PC-9 (cell line): ENCODE results near the gene FBF1. TPM values are rescaled to one million over a fixed set of nuclear protein-coding genes. Genes with fewer than 3 reads are reported as not detected.

ENCODE experiments used
- BruUV-seq: library from RNA; stranded (reverse); fragments of 400-500 nt; replicated peaks from 2 replicates; lab custom pipeline; 2021; lab: Mats Ljungman, UMichigan
- CTCF ChIA-PET: fragments of 300-600 bp; sonication (Branson Sonifier 250); formaldehyde crosslinking; loops from one replicate; lab custom pipeline; 2022; ENCODE audit warnings: antibody characterized with exemption; lab: Charles Lee
- POLR2A ChIA-PET: fragments of 300-600 bp; sonication (Branson Sonifier 250); formaldehyde crosslinking; loops from one replicate; lab custom pipeline; 2022; ENCODE audit warnings: antibody characterized with exemption; ENCODE audit not compliant: unreplicated experiment; lab: Charles Lee
- DNase-seq, 2 experiments: peaks; one replicate each; pipeline versions ENCODE4 v3.0.0 to v3.0.0-alpha.2; 2015 to 2022; ENCODE audit warnings: mixed read lengths in 1 of 2
- H2AFZ ChIP-seq: fragments of 200-600 bp; sonication (generic); 2 replicates; pipeline ENCODE4 v1.8.1; 2017; ENCODE audit warnings: antibody characterized with exemption
- H3F3A ChIP-seq: fragments of 200-600 bp; sonication (generic); 2 replicates; pipeline ENCODE4 v1.8.1; 2017; ENCODE audit warnings: antibody characterized with exemption, mild to moderate bottlenecking, low read depth; ENCODE audit not compliant: insufficient read depth
- H3K27ac ChIP-seq: fragments of 200-600 bp; sonication (generic); 2 replicates; pipeline ENCODE4 v1.6.1; 2016; ENCODE audit warnings: mixed run types
- H3K27me3 ChIP-seq: fragments of 200-600 bp; sonication (generic); 2 replicates; pipeline ENCODE4 v1.6.1; 2016; ENCODE audit warnings: low read depth, mixed run types; ENCODE audit not compliant: insufficient read depth
- H3K36me3 ChIP-seq: fragments of 200-600 bp; sonication (generic); 2 replicates; pipeline ENCODE4 v1.6.1; 2016; ENCODE audit warnings: low read depth, mixed run types
- H3K4me1 ChIP-seq: fragments of 200-600 bp; sonication (generic); replicated peaks from 2 replicates; pipeline ENCODE4 v1.6.1; 2016; ENCODE audit warnings: mixed run types; ENCODE audit not compliant: insufficient read depth
- H3K4me2 ChIP-seq: fragments of 200-600 bp; sonication (generic); 2 replicates; pipeline ENCODE4 v1.6.1; 2017; ENCODE audit warnings: mixed run types
- H3K4me3 ChIP-seq: fragments of 200-600 bp; sonication (generic); 2 replicates; pipeline ENCODE4 v1.6.1; 2016; ENCODE audit warnings: mixed run types
- H3K79me2 ChIP-seq: fragments of 200-600 bp; sonication (generic); 2 replicates; pipeline ENCODE4 v1.6.1; 2017; ENCODE audit warnings: low read depth, mixed run types
- H3K9me2 ChIP-seq: fragments of 200-600 bp; sonication (generic); 2 replicates; pipeline ENCODE4 v1.8.1; 2017; ENCODE audit warnings: mild to moderate bottlenecking; ENCODE audit not compliant: insufficient read depth
- H3K9me3 ChIP-seq: fragments of 200-600 bp; sonication (generic); 2 replicates; pipeline ENCODE4 v1.8.1; 2016; ENCODE audit warnings: low read depth; ENCODE audit not compliant: insufficient read depth
- H4K20me1 ChIP-seq: fragments of 200-600 bp; sonication (generic); 2 replicates; pipeline ENCODE4 v1.8.1; 2017; ENCODE audit not compliant: insufficient read depth
- EZH2 ChIP-seq: fragments of 200-600 bp; sonication (generic); IDR thresholded peaks from 2 replicates; pipeline ENCODE4 v1.8.0; 2017; ENCODE audit warnings: antibody characterized with exemption, low read depth
- intact Hi-C: fragments of 100-400 bp; cut with micrococcal nuclease; formaldehyde crosslinking; loops from one replicate; pipeline ENCODE4 v1.10.0; 2022; ENCODE audit not compliant: unreplicated experiment
- total RNA-seq: library from RNA; stranded (reverse); gene quantifications from 2 replicates; pipeline ENCODE4 v1.2.3, GENCODE V29; 2021
- TF ChIP-seq, protein P1 (sequence below): fragments of 200-600 bp; sonication (generic); conservative IDR thresholded peaks from 2 replicates; pipeline ENCODE4 v1.6.1; 2017; ENCODE audit warnings: mixed run types, antibody characterized with exemption, mild to moderate bottlenecking, moderate library complexity

Gene FBF1
- total RNA-seq, 1 experiment from 2014 or later: 22.5 TPM

- no TSS peak for BruUV-seq
- peaks cover 26% of the 10 kb centered on the region; the same call in 1 of the 2 replicates for H3F3A ChIP-seq
- TF ChIP-seq EZH2: no peak
- TF ChIP-seq, protein P1, sequence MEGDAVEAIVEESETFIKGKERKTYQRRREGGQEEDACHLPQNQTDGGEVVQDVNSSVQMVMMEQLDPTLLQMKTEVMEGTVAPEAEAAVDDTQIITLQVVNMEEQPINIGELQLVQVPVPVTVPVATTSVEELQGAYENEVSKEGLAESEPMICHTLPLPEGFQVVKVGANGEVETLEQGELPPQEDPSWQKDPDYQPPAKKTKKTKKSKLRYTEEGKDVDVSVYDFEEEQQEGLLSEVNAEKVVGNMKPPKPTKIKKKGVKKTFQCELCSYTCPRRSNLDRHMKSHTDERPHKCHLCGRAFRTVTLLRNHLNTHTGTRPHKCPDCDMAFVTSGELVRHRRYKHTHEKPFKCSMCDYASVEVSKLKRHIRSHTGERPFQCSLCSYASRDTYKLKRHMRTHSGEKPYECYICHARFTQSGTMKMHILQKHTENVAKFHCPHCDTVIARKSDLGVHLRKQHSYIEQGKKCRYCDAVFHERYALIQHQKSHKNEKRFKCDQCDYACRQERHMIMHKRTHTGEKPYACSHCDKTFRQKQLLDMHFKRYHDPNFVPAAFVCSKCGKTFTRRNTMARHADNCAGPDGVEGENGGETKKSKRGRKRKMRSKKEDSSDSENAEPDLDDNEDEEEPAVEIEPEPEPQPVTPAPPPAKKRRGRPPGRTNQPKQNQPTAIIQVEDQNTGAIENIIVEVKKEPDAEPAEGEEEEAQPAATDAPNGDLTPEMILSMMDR: no peak
- no peaks in the 10 kb centered on the region for H4K20me1 ChIP-seq
- peaks cover 19% of the 10 kb centered on the region for H3K79me2 ChIP-seq
- no peak overlapping the region for H2AFZ ChIP-seq
- H3K9me2 ChIP-seq: no peaks in the 10 kb centered on the region
- intact Hi-C loops: loop anchor here (2.0 kb wide), 1 partner anchor 129 kb away; the partner anchor contains the start of gene GALK1
- DNase-seq: no peak
- no peak overlapping the region for H3K4me2 ChIP-seq
- H3K36me3 ChIP-seq: no peaks in the 10 kb centered on the region; the same call in 1 of the 2 replicates
- no peaks in the 10 kb centered on the region for H3K27me3 ChIP-seq
- POLR2A ChIA-PET: no interaction called here
- H3K27ac ChIP-seq: no peak overlapping the region
- H3K4me3 ChIP-seq: no peak overlapping the region
- CTCF ChIA-PET: no interaction called here
- H3K4me1 ChIP-seq: 0 out of 2 replicates have a peak, but pooled peaks cover 4% of the 10 kb centered on the region
- no peaks in the 10 kb centered on the region for H3K9me3 ChIP-seq
Observed at GRCh38 chr17:75893305-75894048, 47.4 kb downstream of the FBF1 start.

- no peak for DNase-seq
- intact Hi-C loops: no loop called here
- Histone ChIP-seq H3K4me1 (0 out of 2 replicates have a peak, but pooled peaks cover 4% of the 10 kb centered on the region), H3K27me3 (no peaks in the 10 kb centered on the region), H3K36me3 (no peaks in the 10 kb centered on the region; the same call in 1 of the 2 replicates), H4K20me1 (no peaks in the 10 kb centered on the region), H3K9me2 (no peaks in the 10 kb centered on the region), H3K27ac (no peak overlapping the region), H3K79me2 (peaks cover 19% of the 10 kb centered on the region), H3K4me3 (no peak overlapping the region), H3K4me2 (no peak overlapping the region), H2AFZ (no peak overlapping the region), H3K9me3 (no peaks in the 10 kb centered on the region), H3F3A (peaks cover 19% of the 10 kb centered on the region; the same call in 1 of the 2 replicates)
- no TSS peak for BruUV-seq
- TF ChIP-seq, protein P1: no peak
- ChIA-PET CTCF (no interaction called here), POLR2A (no interaction called here)
Observed at GRCh38 chr17:75892556-75893224, 48.2 kb downstream of the FBF1 start.

DNA sequence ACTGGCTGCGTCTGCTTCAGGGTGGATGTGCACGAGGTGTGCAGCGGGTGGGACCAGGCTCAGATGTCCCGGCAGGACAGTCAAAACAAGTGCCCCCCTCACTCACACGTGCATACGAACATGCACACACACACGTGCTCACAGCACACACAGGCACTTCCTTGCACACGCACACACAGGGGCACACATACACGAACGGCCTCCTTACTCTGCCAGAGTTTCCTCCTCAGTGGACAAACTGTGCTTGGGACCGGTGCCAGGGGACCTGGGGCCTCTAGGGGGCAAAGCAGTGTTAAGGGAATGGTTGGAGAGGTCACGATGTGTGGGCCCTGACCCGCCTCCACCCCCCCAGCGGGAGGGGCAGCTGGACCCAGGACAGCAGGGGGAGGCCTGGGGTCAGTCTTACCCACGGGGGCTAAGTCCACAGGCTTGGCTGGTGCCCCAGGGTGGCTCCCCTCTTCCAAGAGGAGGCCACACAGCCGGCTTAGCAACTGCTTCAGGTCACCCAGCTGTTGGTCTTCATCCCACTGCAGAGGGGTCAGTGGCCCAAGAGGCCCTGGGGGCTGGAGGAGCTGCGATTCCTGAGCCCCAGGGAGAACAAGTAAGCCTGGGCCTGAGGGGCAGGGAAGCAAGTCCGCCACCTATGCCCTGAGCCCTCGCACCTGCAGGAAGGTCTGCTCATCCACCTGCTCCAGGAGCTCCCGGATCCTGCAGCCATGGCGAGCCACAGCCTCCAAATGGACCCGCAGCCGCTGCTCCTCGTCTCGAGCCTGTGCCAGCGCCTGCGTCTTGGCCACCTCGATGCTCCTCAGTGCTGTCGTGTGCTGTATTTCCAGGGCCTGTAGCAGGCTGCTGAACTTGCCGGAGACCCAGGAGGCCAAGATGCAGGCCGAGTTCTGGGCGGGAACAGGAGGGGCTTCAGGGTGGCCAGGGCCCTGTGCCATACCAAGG lies 49.0 kb downstream of the FBF1 start:
- Histone ChIP-seq H3K4me3 (no peak overlapping the region), H2AFZ (no peak overlapping the region), H3F3A (peaks cover 11% of the 10 kb centered on the region; the same call in 1 of the 2 replicates), H3K4me1 (0 out of 2 replicates have a peak, but pooled peaks cover 4% of the 10 kb centered on the region), H4K20me1 (no peaks in the 10 kb centered on the region), H3K4me2 (no peak overlapping the region), H3K9me3 (no peaks in the 10 kb centered on the region), H3K27me3 (no peaks in the 10 kb centered on the region), H3K27ac (no peak overlapping the region), H3K9me2 (no peaks in the 10 kb centered on the region), H3K36me3 (no peaks in the 10 kb centered on the region; the same call in 1 of the 2 replicates), H3K79me2 (peaks cover 19% of the 10 kb centered on the region)
- TF ChIP-seq, protein P1: no peak
- BruUV-seq: no TSS peak
- ChIA-PET CTCF (no interaction called here), POLR2A (no interaction called here)
- no peak for DNase-seq
- intact Hi-C loops: no loop called here
